A549 (cell line): ENCODE measurements around the gene GNL2. TPM values are rescaled to one million over a fixed set of nuclear protein-coding genes. Genes with fewer than 3 reads are reported as not detected.

Source experiments
- ATAC-seq, 2 experiments: fragments of 200-7000 bp in 1 of 2; fragments of >200 bp in 1 of 2; cut with Nextera tagmentation in 1 of 2; cut with Tn5 transposase in 1 of 2; 3 replicates each; pipeline versions ENCODE4 v1.8.0 to v1.9.1; 2018 to 2020; ENCODE audit warnings: mild to moderate bottlenecking in 1 of 2, moderate library complexity in 1 of 2
- CTCF ChIA-PET: fragments of 300-600 bp; sonication (Branson Sonifier 250); formaldehyde crosslinking; extraction: SDS; loops from one replicate; lab custom pipeline; 2021; ENCODE audit warnings: antibody characterized with exemption, inconsistent platforms; lab: Yijun Ruan, JAX
- POLR2A ChIA-PET: fragments of 350-600 bp; formaldehyde crosslinking; extraction: SDS; loops from one replicate; lab custom pipeline; 2021; ENCODE audit warnings: antibody characterized with exemption, inconsistent platforms; lab: Yijun Ruan, JAX
- DNase-seq, 2 experiments: peaks; one replicate each; pipeline versions ENCODE4 v3.0.0 to v3.0.0-alpha.2; 2011 to 2016; ENCODE audit warnings: low read depth in 1 of 2, low spot score in 1 of 2
- FAIRE-seq: peaks from 2 replicates; lab custom pipeline; 2011; peaks lifted over from hg19 to GRCh38; lab: Jason Lieb, UNC
- H3K27ac ChIP-seq, 2 experiments: fragments of >200 bp; sonication (Bioruptor Twin); formaldehyde crosslinking; 3 replicates each; pipeline ENCODE4 v1.5.1; 2016 to 2017
- H3K4me1 ChIP-seq: fragments of >200 bp; sonication (Bioruptor Twin); formaldehyde crosslinking; 3 replicates; pipeline ENCODE4 v1.6.1; 2016
- H3K4me2 ChIP-seq: fragments of >200 bp; sonication (Bioruptor Twin); formaldehyde crosslinking; 3 replicates; pipeline ENCODE4 v1.6.1; 2016
- H3K4me3 ChIP-seq: fragments of >200 bp; sonication (Bioruptor Twin); formaldehyde crosslinking; 3 replicates; pipeline ENCODE4 v1.5.1; 2016
- H3K9me3 ChIP-seq: fragments of >200 bp; sonication (Bioruptor Twin); formaldehyde crosslinking; 3 replicates; pipeline ENCODE4 v1.6.1; 2016
- CEBPB ChIP-seq, 2 experiments: fragments of >200 bp in 1 of 2; sonication (Bioruptor Twin) in 1 of 2; formaldehyde crosslinking in 1 of 2; IDR thresholded peaks; 2 replicates each; pipeline ENCODE4 v1.6.1; 2012 to 2016
- E2F6 ChIP-seq: IDR thresholded peaks from 2 replicates; pipeline ENCODE4 v1.6.1; 2012; ENCODE audit warnings: low read depth, borderline replicate concordance
- EHF ChIP-seq: fragments of 250-450 bp; sonication (Bioruptor Pico); IDR thresholded peaks from 2 replicates; pipeline ENCODE4 v1.5.0; 2020; ENCODE audit warnings: mild to moderate bottlenecking
- ELK1 ChIP-seq: fragments of 150-350 bp; IDR thresholded peaks from 2 replicates; pipeline ENCODE4 v1.6.1; 2014; ENCODE audit warnings: low read depth, mild to moderate bottlenecking, low read length
- EP300 ChIP-seq, 2 experiments: fragments of >200 bp; sonication (Bioruptor Twin); formaldehyde crosslinking; IDR thresholded peaks; 2 replicates in 1 of 2; 3 replicates in 1 of 2; pipeline ENCODE4 v1.6.1; 2016 to 2017
- FOSL2 ChIP-seq, 2 experiments: fragments of 450-650 bp in 1 of 2; fragments of >200 bp in 1 of 2; sonication (Bioruptor Twin) in 1 of 2; formaldehyde crosslinking; IDR thresholded peaks; 2 replicates each; pipeline versions ENCODE4 v1.5.0 to v1.6.1; 2016 to 2020; ENCODE audit warnings: mild to moderate bottlenecking in 1 of 2, moderate library complexity in 1 of 2
- GATA3 ChIP-seq: IDR thresholded peaks from 2 replicates; pipeline ENCODE4 v1.6.1; 2012; ENCODE audit warnings: borderline replicate concordance
- KDM1A ChIP-seq: fragments of 200-600 bp; sonication (generic); IDR thresholded peaks from 2 replicates; pipeline ENCODE4 v1.6.1; 2016; ENCODE audit warnings: low read depth, mild to moderate bottlenecking
- MYC ChIP-seq: IDR thresholded peaks from 2 replicates; pipeline ENCODE4 v1.6.1; 2012; ENCODE audit warnings: mild to moderate bottlenecking, inconsistent platforms, low read length, improper control_type of control experiment, borderline replicate concordance
- PHF8 ChIP-seq: fragments of 200-600 bp; sonication (generic); IDR thresholded peaks from 2 replicates; pipeline ENCODE4 v1.6.1; 2016; ENCODE audit warnings: low read depth, mild to moderate bottlenecking, antibody characterized with exemption, moderate library complexity, borderline replicate concordance
- POLR2A ChIP-seq: IDR thresholded peaks from 2 replicates; pipeline ENCODE4 v1.6.1; 2012; ENCODE audit warnings: mild to moderate bottlenecking, low read length
- RNF2 ChIP-seq: fragments of 200-600 bp; sonication (generic); IDR thresholded peaks from 2 replicates; pipeline ENCODE4 v1.6.1; 2016; ENCODE audit warnings: low read depth, mild to moderate bottlenecking, antibody characterized with exemption, moderate library complexity, borderline replicate concordance
- TP53 ChIP-seq: fragments of 250-450 bp; sonication (Bioruptor Pico); IDR thresholded peaks from 2 replicates; pipeline ENCODE4 v1.5.0; 2021; ENCODE audit warnings: mild to moderate bottlenecking, moderate library complexity
- ZNF302 ChIP-seq: fragments of 250-450 bp; sonication (Bioruptor Pico); IDR thresholded peaks from 2 replicates; pipeline ENCODE4 v1.9.0; 2021; ENCODE audit warnings: inconsistent platforms, mild to moderate bottlenecking, moderate library complexity
- WGBS: methylation state at CpG from one replicate; pipeline ENCODE4 v1.1.6; 2017; ENCODE audit errors: missing lambda C conversion rate; 5-methylcytosine and 5-hydroxymethylcytosine counted together
- polyA plus RNA-seq, 4 experiments: library from polyadenylated mRNA; depleted of rRNA in 3 of 4; stranded (reverse); fragments of >200 nt; fragmentation: RNase III in 1 of 4; extraction: RNeasy Plus Mini Kit Qiagen cat#74134 plus additional on column Dnase treatment in 1 of 4; gene quantifications; 2 replicates in 3 of 4; 3 replicates in 1 of 4; pipeline ENCODE4 v1.2.3, GENCODE V29; 2011 to 2017
- TF ChIP-seq, protein P1 (sequence below): fragments of 250-450 bp; sonication (Bioruptor Pico); IDR thresholded peaks from 2 replicates; pipeline ENCODE4 v1.5.0; 2020; ENCODE audit warnings: low read depth, mild to moderate bottlenecking, moderate library complexity
- TF ChIP-seq, protein P2 (sequence below): fragments of >200 bp; sonication (Bioruptor Twin); formaldehyde crosslinking; IDR thresholded peaks from 3 replicates; pipeline ENCODE4 v1.6.1; 2016

Gene GNL2
- polyA plus RNA-seq, 2 of the 4 experiments (the other 2 are of a cell fraction): 50.1 to 69.2 TPM

DNA sequence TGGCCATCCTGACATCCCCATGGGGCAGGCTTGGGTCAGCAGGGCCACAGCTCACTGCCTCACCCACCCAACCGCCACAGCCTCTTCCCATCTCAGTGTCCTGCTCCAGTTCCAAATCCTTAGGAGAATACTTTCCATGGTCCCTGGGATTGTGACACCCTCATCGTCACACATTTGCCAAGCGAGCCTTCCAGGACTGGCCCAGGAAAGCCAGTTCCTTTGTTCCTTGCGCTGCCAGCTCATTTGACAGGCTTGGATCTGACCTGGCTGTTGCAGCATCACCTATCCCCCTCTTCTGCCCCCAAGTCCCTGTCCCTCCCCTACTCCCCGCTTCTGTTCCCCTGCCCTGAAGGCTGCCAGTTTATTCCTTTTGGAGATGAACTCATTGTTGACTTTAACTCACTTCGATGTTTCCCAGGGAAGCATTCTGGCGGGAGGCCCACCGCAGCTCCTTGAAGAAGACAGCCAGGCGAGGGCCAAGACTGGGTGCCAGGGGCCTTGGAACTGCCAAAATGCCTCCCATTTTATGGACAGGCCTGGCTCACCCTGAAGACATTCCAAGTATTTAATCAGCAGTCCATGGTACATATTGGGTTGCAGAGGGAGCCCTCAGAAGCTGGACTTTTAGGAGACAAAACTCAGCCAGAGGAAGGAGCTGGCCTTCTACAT is 10.2 kb upstream of the GNL2 start:
- FAIRE-seq (no peak), DNase-seq (no peak), ATAC-seq (no peak)
- Histone ChIP-seq H3K9me3 (no peaks in the 10 kb centered on the region), H3K4me2 (no peak overlapping the region), H3K4me3 (no peak overlapping the region), H3K4me1 (no peaks in the 10 kb centered on the region), H3K27ac (no peak overlapping the region)
- CTCF ChIA-PET: interaction anchor here (11.6 kb wide), 1 partner anchor 75 kb away, joined by 128 read pairs; no protein-coding TSS in a partner anchor
- POLR2A ChIA-PET: no interaction called here
- 66% methylated on average over 8 of the region's 9 CpGs for WGBS
- TF ChIP-seq ELK1: no peak
- TF ChIP-seq, protein P1, sequence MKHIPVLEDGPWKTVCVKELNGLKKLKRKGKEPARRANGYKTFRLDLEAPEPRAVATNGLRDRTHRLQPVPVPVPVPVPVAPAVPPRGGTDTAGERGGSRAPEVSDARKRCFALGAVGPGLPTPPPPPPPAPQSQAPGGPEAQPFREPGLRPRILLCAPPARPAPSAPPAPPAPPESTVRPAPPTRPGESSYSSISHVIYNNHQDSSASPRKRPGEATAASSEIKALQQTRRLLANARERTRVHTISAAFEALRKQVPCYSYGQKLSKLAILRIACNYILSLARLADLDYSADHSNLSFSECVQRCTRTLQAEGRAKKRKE (CRISPR knock-in tag): no peak
- TF ChIP-seq MYC: no peak
- no peak for TF ChIP-seq EHF
- TF ChIP-seq, protein P2, sequence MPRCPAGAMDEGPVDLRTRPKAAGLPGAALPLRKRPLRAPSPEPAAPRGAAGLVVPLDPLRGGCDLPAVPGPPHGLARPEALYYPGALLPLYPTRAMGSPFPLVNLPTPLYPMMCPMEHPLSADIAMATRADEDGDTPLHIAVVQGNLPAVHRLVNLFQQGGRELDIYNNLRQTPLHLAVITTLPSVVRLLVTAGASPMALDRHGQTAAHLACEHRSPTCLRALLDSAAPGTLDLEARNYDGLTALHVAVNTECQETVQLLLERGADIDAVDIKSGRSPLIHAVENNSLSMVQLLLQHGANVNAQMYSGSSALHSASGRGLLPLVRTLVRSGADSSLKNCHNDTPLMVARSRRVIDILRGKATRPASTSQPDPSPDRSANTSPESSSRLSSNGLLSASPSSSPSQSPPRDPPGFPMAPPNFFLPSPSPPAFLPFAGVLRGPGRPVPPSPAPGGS: no peak

GRCh38 chr1:37605061-37605650 is 9.4 kb upstream of the GNL2 start:
- Histone ChIP-seq H3K9me3 (no peaks in the 10 kb centered on the region), H3K27ac (no peak overlapping the region)
- DNase-seq (no peak), ATAC-seq (no peak)
- POLR2A ChIA-PET: no interaction called here
- CTCF ChIA-PET: interaction anchor here (11.6 kb wide), 1 partner anchor 76 kb away, joined by 128 read pairs; no protein-coding TSS in a partner anchor
- TF ChIP-seq KDM1A (no peak), RNF2 (no peak), EP300 (IDR thresholded peaks at IDR 0.05) (no peak), POLR2A (no peak), PHF8 (no peak), TP53 (CRISPR knock-in tag) (no peak), CEBPB (IDR thresholded peaks at IDR 0.05) (no peak), FOSL2 (IDR thresholded peaks at IDR 0.05) (no peak), FOSL2 (CRISPR knock-in tag; IDR thresholded peaks at IDR 0.05) (no peak), ZNF302 (CRISPR knock-in tag) (no peak), GATA3 (no peak), E2F6 (no peak)
- TF ChIP-seq, all 56 proteins: peak for 0
- WGBS: 66% methylated on average over 12 of the region's 12 CpGs
- FAIRE-seq: no peak
- Histone ChIP-seq H3K4me3 (no peak overlapping the region), H3K4me2 (no peak overlapping the region), H3K4me1 (no peaks in the 10 kb centered on the region)
